SW480 (cell line): Measurements from ENCODE around the gene RBMS3.
A peak's percentile ranks its signal among the peaks of the same experiment; 100 is the strongest.

ENCODE experiments used
- DNase-seq: peaks from one replicate; pipeline ENCODE4 v3.0.0-alpha.2; 2016; ENCODE audit warnings: low spot score

RBMS3 gene

DNA sequence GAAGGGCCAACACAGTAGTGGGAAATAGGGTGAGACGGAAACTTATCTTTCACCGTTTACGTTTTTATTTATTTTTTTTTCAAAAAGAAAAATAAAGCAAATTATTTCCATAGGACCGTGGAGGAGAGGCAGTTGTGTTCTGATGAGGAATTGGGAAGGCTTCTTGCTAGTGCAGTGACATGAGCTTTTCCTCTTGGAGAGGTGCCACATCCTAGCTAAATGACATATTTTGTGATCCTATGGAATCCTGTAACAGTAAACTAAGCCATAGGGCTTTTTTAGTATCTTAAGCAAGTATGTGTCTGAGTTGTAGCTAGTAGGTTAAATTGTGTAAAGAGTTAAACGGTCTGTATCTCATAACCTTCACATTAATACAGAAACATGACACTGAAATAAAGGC lies 609.9 kb downstream of the RBMS3 start:
- DNase-seq: no peak

DNA sequence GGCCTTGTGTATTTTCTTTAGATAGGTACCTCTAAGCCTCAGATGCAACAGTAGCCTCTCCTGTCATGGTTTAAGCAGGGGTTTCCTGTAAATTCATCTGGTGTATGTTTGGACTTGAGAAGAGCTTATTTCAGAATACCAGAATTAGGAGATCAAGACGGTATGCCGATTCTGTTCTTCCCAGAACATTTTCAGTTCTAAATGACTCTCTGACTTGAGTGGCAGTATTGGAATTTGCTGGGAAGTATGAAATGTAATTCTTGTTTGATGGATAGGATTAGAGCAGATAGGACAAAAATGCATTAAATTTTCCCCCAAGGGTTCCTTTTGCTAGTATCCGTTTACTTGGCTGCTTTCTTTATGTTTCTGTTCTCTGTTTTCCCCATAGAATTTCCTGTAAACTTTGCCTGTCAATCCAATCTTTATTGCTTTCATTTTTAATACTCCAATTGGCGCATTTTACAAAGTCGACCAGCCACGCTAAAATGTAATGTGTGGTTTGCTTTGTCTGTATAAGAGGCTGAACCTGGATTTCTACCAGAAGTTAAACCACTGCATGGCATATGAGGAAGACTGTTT lies 612.2 kb downstream of the RBMS3 start:
- no peak for DNase-seq

DNA sequence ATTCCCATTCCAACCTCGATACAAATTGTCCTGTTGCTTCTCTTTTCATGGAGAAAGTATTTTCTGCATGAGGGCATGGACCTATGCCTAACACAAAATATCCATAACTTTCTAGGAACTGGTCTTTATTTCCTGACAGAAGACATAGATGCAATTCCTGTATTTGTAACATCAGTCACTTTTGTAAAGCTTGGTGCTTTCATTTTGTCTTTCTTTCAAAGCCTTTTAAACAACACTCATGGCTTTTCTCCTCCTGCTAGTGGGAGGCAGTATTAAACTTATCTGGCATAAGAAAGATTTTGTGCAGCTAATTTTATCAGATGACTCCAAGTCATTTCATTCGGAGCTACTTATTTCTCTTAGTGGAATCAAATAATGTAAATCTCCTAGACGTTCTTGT lies 616.0 kb downstream of the RBMS3 start:
- DNase-seq: no peak

DNA sequence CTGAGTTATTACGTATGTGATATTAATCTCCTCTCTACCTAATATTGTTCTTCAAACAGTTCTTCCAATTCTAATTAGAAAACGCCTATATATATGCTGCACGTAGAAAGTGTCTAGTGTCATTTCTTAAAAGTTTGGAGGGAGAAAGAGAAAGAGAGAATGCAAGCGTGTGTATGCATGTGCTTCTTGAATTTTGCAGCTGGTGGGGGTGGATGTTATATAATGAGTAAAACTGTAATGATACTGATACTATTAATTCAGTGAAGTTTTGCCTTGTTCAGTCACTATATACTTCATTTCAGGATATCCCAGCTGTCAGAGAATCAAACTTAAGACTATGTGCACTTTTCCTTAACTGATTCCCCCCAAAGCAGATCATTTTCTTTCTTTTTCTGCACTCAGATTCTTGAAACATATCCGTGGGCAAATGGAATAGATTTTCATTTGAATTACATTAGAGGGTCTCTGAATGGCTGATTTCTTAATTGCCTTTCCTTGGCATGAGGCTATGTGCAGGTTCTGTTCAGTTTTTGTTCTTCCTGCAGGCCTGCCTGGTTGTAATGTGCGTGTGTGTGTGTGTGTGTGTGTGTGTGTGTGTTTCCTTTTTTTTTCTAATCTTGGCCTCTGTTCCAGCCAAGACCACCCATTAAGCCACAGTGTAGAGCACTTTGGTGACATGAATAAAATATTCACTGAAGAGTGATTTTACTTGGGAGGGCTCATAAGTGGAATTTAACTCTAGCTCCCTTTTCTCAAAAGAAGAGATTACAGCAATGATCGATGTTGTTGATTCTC lies 617.5 kb downstream of the RBMS3 start:
- no peak for DNase-seq

DNA sequence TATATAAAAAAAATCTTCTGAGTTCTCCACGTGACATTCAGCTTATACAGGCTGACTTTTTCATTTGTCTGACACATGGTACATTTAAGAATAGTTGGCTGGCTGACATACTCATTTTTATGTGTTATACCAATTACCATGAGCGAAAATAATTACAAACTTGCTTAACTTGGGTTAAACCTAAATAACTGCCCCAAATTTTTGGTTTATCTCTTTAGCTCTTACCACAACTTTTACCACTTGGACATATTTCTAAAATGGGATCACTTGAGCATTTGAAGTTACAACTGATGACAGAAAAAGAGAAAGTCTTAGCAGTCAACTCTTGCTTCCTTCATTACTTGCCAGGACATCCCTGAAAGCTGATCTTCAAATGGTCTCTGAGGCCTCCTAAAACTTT lies 618.1 kb downstream of the RBMS3 start:
- no peak for DNase-seq

DNA sequence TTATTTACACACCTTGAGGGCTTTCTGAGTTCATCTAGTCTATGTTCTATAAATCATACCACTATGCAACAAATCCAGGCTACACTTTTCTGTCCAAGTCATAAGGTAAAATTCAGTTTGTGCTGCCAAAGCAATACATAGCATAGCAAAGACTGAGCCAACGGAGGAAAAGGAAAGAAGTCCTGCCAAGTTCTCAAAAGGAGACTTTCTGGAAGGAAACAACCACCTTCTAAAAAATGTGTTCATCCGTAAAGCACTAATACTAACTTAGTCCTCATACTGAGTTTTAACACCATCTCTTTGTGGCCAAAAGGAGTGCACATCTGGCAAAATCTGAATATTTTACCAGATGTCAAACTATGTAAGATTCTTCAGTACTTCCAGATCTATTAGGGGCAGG lies 620.2 kb downstream of the RBMS3 start:
- no peak for DNase-seq

DNA sequence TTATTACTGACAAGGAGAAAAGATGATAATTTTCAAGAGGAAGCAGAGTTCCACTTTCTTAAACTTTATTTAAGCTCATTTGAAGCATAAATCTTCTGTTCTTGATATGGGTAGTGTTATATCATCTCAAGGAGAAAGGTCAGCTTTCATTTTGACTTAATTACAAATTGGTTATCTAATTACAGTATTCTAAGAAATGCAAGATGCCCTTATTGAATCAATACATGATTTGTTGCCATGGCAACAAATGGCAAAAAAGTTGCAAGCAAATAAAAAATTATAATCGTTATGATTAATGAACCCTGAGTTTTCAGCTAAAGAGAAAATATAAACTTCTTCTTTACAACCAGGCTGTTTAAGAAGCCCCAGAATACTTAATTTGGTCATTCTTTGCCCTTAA lies 622.7 kb downstream of the RBMS3 start:
- DNase-seq: no peak

DNA sequence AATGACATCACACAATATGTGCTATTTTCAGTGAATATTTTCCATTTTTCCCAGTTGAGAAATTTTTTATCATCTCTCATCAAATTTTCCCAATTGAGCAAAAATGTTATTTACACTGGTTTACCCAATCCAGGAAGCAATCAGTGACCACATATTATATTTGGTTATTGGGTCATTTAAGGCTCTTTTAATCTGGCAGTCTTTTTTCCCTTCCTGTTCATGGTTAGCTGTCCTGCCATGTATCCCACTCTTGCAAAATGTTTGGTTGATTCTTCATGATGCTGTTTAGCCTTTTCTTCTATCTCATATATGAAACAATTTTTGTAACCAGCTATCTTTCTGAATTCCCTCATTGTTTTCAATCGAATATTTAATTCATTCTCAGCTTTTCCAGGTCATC lies 626.0 kb downstream of the RBMS3 start:
- no peak for DNase-seq

DNA sequence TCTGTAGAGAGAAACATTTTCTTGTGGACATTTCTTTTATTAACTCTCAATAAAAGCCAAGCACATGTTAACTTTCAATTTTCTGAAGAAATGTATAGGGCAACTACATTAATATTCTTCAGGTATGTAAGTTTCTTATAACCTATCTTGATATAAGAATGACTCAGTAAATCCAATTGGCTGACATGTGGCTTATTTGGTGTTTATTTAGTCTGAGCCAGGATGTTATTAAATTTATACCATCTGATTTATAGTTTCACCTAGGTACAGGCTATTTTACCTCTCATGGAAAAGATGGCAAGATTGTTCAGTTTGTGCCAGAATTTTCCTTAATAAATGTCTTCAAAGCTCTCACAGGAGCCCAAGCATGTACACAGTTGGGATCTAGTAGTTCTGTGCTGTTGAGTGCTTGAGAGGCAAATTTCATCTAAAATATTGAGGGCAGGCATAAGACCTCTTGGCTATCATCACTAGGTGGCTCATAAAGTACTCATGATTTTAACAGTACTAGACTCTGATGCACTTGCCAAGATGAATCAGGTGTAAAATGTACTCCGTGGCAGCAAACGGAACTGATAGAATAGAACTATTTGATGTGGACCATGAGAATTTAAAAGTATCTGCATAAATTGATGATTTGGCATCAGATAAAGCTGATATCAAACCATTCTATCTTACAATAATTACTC lies 631.9 kb downstream of the RBMS3 start:
- DNase-seq: no peak

DNA sequence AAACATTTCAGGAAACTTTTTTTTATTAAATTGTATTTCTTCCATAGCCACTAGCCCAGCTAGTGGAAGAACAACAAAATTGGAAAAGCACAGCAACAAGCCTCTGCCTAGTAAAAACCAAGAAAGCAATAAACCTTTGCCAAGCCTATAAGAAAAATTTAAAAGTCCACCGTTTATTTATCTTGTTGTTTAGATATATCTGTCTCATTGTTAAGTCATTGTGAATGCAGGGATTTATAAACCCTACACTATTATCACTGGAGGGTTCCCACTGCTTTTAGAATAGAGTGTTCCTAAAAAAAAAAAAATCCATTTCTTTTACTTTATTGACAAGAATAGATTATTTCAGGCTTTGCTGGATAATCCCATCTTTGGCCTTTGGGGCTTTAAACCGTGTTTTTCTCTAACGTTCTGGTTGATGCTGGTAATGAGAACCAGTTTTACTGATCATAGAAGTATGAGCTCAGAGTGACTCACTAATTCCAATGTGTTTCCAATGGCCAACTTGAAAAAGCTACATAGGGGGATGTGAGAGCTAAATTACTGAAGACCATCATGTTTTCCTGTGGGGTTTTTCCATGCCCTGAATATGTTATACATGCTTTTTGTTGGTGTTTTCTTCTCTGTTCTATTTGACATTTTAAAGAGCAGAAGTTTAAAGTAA lies 634.1 kb downstream of the RBMS3 start:
- no peak for DNase-seq

DNA sequence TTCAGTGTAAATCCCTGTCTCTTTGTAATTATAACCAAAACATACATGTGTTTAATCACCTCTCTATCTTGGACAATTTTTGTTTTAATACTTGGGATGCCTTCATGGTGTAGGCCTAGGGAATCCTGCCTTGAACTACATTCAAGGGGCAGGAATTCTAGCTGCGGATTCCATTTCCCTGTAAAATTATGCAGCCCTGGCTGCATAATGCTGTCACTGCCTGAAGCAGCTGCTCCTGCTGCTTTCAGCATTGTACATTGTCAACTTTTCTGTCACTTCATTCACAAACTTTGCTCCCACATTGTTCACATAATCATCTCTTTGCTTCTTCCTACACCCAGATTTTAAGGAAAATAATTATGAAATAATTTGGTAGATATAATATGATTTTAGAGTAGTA lies 638.7 kb downstream of the RBMS3 start:
- no peak for DNase-seq

DNA sequence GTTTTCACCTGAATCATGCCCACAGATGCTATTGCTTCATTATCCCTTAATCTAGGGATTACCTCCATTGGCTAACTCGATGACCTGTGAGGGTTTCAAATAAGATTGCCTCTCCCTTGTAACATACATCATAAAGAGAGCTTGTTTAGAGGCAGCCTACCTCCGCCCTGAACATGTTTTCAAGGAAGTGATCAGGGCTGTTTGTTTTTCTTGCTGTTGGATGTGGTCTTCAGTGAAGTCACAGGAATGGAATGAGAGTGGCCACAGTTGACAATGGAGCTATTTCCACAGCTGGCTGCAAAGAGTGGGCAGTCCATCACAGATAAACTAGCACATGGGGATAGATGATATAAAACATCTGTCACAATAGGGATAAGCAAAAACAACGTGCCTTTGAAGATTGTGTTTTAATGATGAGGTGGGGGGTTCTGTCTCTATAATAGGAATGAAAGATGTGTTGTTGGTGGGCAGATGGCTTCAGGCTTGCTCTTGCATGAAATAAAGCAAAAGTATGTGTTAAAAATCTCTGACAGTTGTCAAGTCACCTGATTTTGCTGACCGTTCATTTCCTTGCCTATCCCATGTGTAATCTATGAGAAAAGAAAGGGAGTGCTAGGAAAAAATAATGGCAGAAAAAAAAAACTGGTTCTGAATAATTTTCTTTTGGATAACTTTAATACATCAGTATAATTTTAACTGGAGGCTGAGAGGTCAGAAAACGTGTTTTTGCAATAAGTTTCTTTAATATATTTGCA lies 642.3 kb downstream of the RBMS3 start:
- peak; percentile 99 for DNase-seq

DNA sequence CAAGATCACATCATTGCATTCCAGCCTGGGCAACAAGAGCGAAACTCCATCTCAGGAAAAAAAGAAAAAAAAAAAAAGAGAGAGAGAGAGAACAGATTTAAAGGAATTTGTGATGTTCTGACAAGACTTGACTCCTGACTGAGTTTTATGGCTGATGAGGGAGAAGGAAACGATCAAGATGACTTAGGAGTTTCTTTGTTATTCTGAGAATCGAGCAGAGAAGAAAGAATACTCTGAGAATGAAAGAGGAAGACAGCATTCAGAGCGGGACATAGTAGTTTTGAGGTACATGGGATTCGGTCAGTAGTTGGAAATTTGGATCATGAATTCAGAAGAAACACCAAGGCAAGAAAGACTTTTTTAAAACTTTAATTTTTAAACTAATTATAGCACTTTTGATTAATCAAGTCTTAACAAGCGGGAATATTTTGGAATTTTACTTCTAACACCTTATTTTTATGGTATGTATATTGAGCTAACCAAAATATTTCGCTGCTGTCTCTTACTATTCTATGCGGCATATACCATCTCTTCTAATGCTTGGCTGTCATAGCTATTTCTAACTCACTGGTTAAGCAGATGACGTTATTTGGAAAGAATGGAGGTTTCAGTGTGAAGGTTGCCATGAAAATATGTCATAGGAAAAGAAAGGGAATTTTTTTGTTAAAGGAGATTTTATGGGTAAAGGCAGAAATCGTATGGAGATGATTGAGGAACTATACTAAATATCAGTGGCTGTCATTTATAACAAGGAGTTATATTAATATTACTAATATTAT lies 644.1 kb downstream of the RBMS3 start:
- no peak for DNase-seq

DNA sequence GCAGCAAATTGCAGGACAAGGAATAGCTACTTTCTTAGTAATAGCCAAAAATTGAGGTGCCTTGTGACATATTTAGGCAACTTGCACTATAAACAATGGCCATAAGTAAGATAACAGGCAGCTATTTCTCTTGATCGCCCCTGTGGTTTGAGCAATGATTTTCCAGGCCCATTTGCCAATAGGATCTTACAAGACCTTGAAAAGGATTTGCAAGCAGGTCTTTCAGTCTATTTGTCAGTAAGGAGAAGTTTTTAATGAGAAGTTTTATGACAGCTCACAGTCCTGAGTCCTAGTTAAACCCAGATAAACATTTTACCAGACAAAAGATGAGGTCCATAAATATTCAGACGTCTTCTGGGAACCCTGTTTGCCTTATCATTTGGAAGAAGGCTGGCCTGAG lies 645.5 kb downstream of the RBMS3 start:
- no peak for DNase-seq

DNA sequence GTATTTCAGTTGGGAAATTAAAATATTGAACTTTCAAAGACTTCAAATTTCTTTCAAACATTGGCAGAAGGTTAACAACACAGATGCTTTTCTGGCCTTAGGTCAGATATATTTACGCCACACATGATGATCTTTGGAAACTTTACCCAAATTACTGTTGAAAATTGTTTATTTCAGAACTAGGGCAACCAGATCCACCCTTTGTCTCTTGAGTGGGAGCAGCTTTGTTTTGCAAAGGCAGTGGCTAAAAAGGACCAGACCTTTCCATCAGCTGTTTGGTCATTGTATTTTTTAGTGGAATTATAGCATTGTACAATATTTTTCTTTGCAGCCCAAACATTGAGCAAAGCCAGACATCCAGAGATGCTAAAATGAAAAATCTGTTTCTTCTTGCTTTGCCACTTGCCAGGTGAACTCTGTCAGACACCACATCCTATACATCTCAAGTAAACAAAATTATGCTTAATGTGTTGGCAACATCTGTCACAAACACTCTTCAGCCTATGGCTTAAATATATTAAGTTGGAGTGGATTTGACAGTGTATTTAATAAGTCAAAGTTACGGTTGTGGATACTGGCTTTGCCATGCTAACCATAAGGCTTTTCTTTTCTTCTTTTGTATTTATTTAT lies 651.9 kb downstream of the RBMS3 start:
- no peak for DNase-seq

DNA sequence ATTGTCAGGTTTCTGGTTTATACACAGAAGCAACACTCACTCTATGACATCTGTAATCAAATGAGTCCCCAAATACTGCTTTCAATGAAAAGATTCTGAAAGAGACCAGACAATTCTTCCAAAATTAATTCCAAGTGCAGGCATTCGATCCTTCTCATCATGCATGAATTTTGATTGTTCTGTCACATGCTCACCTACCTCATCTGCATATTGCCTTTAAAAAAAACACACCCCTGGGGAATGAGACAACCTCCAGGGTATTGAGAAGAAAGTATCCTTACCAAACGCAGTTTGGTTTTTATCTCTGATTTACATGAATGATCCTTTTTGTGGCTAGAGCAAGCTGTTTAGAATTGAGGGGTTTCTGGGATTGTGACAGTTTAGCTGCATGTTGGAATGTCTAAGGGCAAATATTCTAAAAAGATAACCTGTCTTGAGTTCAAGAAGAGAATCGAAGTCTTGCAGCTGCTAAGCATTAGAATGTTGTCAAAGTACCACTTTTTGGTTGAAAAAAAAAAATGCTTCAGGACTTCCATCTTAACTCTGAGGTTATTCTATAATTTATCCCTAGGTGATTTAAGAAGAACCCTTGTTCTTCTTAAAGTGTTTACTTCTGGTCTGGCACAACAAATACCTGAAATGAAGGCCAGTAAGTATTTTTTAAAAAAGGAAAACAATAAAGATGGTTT lies 653.1 kb downstream of the RBMS3 start:
- DNase-seq: no peak

DNA sequence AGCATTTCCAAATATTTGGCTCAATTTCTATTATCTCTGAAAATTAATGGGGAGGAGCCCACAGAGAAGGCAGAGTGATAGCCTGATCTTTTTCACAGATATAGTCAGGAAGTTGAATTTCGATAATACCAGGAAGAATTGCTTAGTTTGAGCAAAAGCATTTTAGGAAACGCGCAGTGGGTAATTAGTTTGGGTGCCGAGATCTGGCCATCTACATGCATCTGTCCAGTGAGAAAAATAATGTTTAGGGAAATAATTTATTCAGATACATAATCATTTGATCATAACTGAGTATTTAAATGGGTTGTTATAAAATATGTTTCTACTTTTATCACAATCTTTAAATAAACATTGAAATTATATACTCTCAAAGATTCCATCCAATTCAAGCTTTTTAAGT lies 653.9 kb downstream of the RBMS3 start:
- DNase-seq: no peak

DNA sequence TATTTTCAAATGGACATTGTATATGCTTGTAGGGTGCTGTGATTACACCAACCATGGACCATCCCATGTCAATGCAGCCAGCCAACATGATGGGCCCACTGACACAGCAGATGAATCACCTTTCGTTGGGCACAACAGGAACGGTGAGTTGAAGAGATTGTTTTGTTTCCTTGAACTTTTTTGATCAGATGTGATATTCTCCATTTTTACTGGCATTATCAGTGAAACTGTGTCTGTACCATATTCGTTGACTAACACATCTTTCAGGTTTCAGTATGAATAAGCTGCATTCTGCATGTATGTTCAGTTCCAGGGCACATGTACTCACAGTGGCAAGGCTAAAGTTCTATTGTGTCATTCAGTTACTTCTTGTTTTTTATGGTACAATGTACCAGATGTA lies 655.2 kb downstream of the RBMS3 start:
- DNase-seq: no peak

DNA sequence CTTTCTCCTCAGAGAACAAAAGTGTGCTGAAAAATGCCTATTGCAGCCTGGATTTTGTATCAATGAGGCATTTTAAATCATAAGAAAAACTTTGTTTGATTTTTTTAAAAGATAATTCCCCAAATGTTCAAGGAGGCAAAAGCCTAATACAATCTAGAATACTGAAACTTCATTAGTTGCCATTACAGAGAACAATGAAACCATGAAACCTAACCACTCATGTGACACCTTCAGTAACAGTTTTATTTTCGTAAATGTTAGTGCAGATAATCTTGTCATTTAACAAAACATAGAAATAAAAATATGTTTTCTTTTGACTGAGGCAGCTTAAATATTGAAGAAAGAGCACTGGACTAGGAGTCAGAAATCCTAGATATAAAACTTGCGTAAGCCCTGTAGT lies 655.9 kb downstream of the RBMS3 start:
- no peak for DNase-seq

DNA sequence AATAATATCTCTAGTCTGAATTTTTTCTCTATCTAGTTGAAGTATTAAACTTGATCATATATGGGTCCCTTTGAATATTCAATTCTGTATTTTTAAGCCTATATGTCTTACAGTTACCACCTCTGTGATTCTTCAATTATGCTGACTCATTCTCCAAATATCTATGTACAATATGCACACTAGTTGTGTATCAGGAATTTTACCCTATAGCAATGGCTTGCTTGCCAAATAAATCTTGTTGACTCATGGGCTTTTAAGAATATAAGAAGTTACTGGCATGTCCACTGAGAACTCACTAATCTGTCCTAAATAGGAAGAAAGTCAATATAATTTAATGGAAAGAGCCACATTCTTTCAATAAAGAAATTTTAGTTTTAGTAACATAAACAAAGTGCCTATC lies 656.3 kb downstream of the RBMS3 start:
- DNase-seq: no peak
